SJSA1 (cell line): Measurements from ENCODE around the gene LSMEM2. TPM values are rescaled to one million over a fixed set of nuclear protein-coding genes. Genes with fewer than 3 reads are reported as not detected.

Experiments
- total RNA-seq: library from RNA; depleted of rRNA; stranded (reverse); fragments of >200 nt; shearing (Covaris generic); gene quantifications from 2 replicates; pipeline ENCODE4 v1.2.3, GENCODE V29; 2014; rRNA removed

The LSMEM2 gene
- total RNA-seq, 1 experiment from 2014 or later, result not detected

Other genes with a start within 250 kb of the LSMEM2 start
- 65.3 and 84.6 TPM in 2 replicates for gene RBM5, start 190.2 kb upstream of the LSMEM2 start, total RNA-seq
- gene SEMA3F, start 123.8 kb upstream of the LSMEM2 start, total RNA-seq, result 0.58 and 1.9 TPM in 2 replicates
- gene GNAT1, start 87.5 kb upstream of the LSMEM2 start, total RNA-seq, result not detected in 2 replicates
- gene SLC38A3, start 73.8 kb upstream of the LSMEM2 start, total RNA-seq, result not detected in 2 replicates
- gene GNAI2, start 42.9 kb upstream of the LSMEM2 start, total RNA-seq, result 178 and 214 TPM in 2 replicates
- gene SEMA3B, start 9.9 kb upstream of the LSMEM2 start, total RNA-seq, result 2.6 and 6.5 TPM in 2 replicates
- gene IFRD2, start 13.3 kb downstream of the LSMEM2 start, total RNA-seq, result 70.9 and 81.8 TPM in 2 replicates
- 1.6 and 3.1 TPM in 2 replicates for gene HYAL3, start 20.3 kb downstream of the LSMEM2 start, total RNA-seq
- 0.47 and 2.2 TPM in 2 replicates for gene NAA80, start 20.3 kb downstream of the LSMEM2 start, total RNA-seq
- gene HYAL1, start 24.5 kb downstream of the LSMEM2 start, total RNA-seq, result 0.18 TPM in 1 of 2 replicates, not detected in the other
- 27.5 and 41.9 TPM in 2 replicates for gene HYAL2, start 43.7 kb downstream of the LSMEM2 start, total RNA-seq
- 18.7 and 46.7 TPM in 2 replicates for gene TUSC2, start 49.1 kb downstream of the LSMEM2 start, total RNA-seq
- 17.4 and 21.1 TPM in 2 replicates for gene RASSF1, start 61.7 kb downstream of the LSMEM2 start, total RNA-seq
- 0.97 TPM in 1 of 2 replicates, not detected in the other for gene ZMYND10, start 66.6 kb downstream of the LSMEM2 start, total RNA-seq
- 4.9 and 9.9 TPM in 2 replicates for gene NPRL2, start 71.7 kb downstream of the LSMEM2 start, total RNA-seq
- 13.7 and 14.3 TPM in 2 replicates for gene CYB561D2, start 71.8 kb downstream of the LSMEM2 start, total RNA-seq
- 40.6 and 51.2 TPM in 2 replicates for gene TMEM115, start 80.4 kb downstream of the LSMEM2 start, total RNA-seq
- not detected in 2 replicates for gene CACNA2D2, start 224.5 kb downstream of the LSMEM2 start, total RNA-seq